ENCODE data around the gene ANTXR1. TPM values are rescaled to one million over a fixed set of nuclear protein-coding genes. Genes with fewer than 3 reads are reported as not detected.

ANTXR1 gene
- total RNA-seq, 5 donors from 2014 or later (not counting 1 experiment from before 2014, with no cell fraction given): 0.19 to 0.79 (median 0.63) TPM; not detected in 1

- Mint-ChIP-seq H3K4me1 (no peaks in the 10 kb centered on the region), H3K9me3 (no peaks in the 10 kb centered on the region), H3K36me3 (no peaks in the 10 kb centered on the region), H3K27ac (no peak overlapping the region), H3K27me3 (peaks cover 8% of the 10 kb centered on the region in 2 donors), H3K4me3 (no peak overlapping the region)
- H3K36me3 ChIP-seq (ENCODE audit: control insufficient read depth in 2 of 2, extremely low read depth in 1 of 2, insufficient read depth in 1 of 2, low read length in 1 of 2): no peaks in the 10 kb centered on the region
- H3K27me3 ChIP-seq (replicated peaks in 1 of 2; ENCODE audit: control insufficient read depth in 2 of 2, extremely low read depth in 1 of 2, insufficient read depth in 2 of 2, low read length in 1 of 2): peaks cover 0 to 3% of the 10 kb centered on the region in 2 experiments
- H3K27ac ChIP-seq (ENCODE audit: low read length): no peak overlapping the region
- ATAC-seq (replicated peaks in 1 of 4) (no peak), DNase-seq (no peak)
- WGBS (ENCODE audit: insufficient coverage): no CpG with 5 or more reads among the region's 6 CpGs
- POLR2A ChIA-PET: no interaction called here
- no peaks in the 10 kb centered on the region for H3K4me1 ChIP-seq (ENCODE audit: control insufficient read depth in 1 of 2, extremely low read depth in 1 of 2, insufficient read depth in 2 of 2, low read length in 2 of 2)
- CTCF ChIA-PET: no interaction called here
- H3K4me3 ChIP-seq (ENCODE audit: control insufficient read depth in 1 of 2, extremely low read depth in 1 of 2, low read length in 1 of 2): no peak overlapping the region
- no peaks in the 10 kb centered on the region for H3K9me3 ChIP-seq
Observed at GRCh38 chr2:69131452-69131851, 118.5 kb downstream of the ANTXR1 start.

- no CpG with 5 or more reads among the region's 4 CpGs for WGBS (ENCODE audit: insufficient coverage)
- no peaks in the 10 kb centered on the region for H3K4me1 ChIP-seq (ENCODE audit: control insufficient read depth in 1 of 2, extremely low read depth in 1 of 2, insufficient read depth in 2 of 2, low read length in 2 of 2)
- Mint-ChIP-seq H3K4me3 (no peak overlapping the region), H3K27ac (no peak overlapping the region), H3K4me1 (no peaks in the 10 kb centered on the region), H3K27me3 (peaks cover 4 to 8% of the 10 kb centered on the region in 2 donors), H3K36me3 (no peaks in the 10 kb centered on the region), H3K9me3 (no peaks in the 10 kb centered on the region)
- DNase-seq: no peak
- ChIA-PET POLR2A (no interaction called here), CTCF (no interaction called here)
- no peak overlapping the region for H3K27ac ChIP-seq (ENCODE audit: low read length)
- no peak overlapping the region for H3K4me3 ChIP-seq (ENCODE audit: control insufficient read depth in 1 of 2, extremely low read depth in 1 of 2, low read length in 1 of 2)
- no peak for ATAC-seq (replicated peaks in 1 of 4)
- no peaks in the 10 kb centered on the region for H3K36me3 ChIP-seq (ENCODE audit: control insufficient read depth in 2 of 2, extremely low read depth in 1 of 2, insufficient read depth in 1 of 2, low read length in 1 of 2)
- H3K27me3 ChIP-seq (replicated peaks in 1 of 2; ENCODE audit: control insufficient read depth in 2 of 2, extremely low read depth in 1 of 2, insufficient read depth in 2 of 2, low read length in 1 of 2): peaks cover 0 to 2% of the 10 kb centered on the region in 2 experiments
- H3K9me3 ChIP-seq: no peaks in the 10 kb centered on the region
Observed at GRCh38 chr2:69131983-69132675, 119.2 kb downstream of the ANTXR1 start.

GRCh38 chr2:69132960-69133590, 120.1 kb downstream of the ANTXR1 start:
- CTCF ChIA-PET: no interaction called here

GRCh38 chr2:69133898-69134297, 120.9 kb downstream of the ANTXR1 start:
- WGBS (ENCODE audit: insufficient coverage): 93% methylated on average over 2 of the region's 3 CpGs
- DNase-seq (no peak), ATAC-seq (replicated peaks in 1 of 4) (no peak)
- no peak overlapping the region for H3K4me3 Mint-ChIP-seq
- Histone ChIP-seq H3K4me1 (ENCODE audit: control insufficient read depth in 1 of 2, extremely low read depth in 1 of 2, insufficient read depth in 2 of 2, low read length in 2 of 2) (no peaks in the 10 kb centered on the region), H3K9me3 (no peaks in the 10 kb centered on the region), H3K4me3 (ENCODE audit: control insufficient read depth in 1 of 2, extremely low read depth in 1 of 2, low read length in 1 of 2) (no peak overlapping the region), H3K36me3 (ENCODE audit: control insufficient read depth in 2 of 2, extremely low read depth in 1 of 2, insufficient read depth in 1 of 2, low read length in 1 of 2) (no peaks in the 10 kb centered on the region), H3K27me3 (replicated peaks in 1 of 2; ENCODE audit: control insufficient read depth in 2 of 2, extremely low read depth in 1 of 2, insufficient read depth in 2 of 2, low read length in 1 of 2) (no peaks in the 10 kb centered on the region), H3K27ac (ENCODE audit: low read length) (no peak overlapping the region)
- no peaks in the 10 kb centered on the region for H3K36me3 Mint-ChIP-seq
- peaks cover 0 to 5% of the 10 kb centered on the region in 2 donors for H3K27me3 Mint-ChIP-seq
- POLR2A ChIA-PET: no interaction called here
- no peaks in the 10 kb centered on the region for H3K4me1 Mint-ChIP-seq
- no peak overlapping the region for H3K27ac Mint-ChIP-seq
- CTCF ChIA-PET: no interaction called here
- no peaks in the 10 kb centered on the region for H3K9me3 Mint-ChIP-seq

More at GRCh38 chr2:69132960-69133590, 120.1 kb downstream of the ANTXR1 start:
- ATAC-seq (replicated peaks in 1 of 4) (no peak), DNase-seq (no peak)
- H3K9me3 Mint-ChIP-seq: no peaks in the 10 kb centered on the region
- Histone ChIP-seq H3K36me3 (ENCODE audit: control insufficient read depth in 2 of 2, extremely low read depth in 1 of 2, insufficient read depth in 1 of 2, low read length in 1 of 2) (no peaks in the 10 kb centered on the region), H3K27me3 (replicated peaks in 1 of 2; ENCODE audit: control insufficient read depth in 2 of 2, extremely low read depth in 1 of 2, insufficient read depth in 2 of 2, low read length in 1 of 2) (no peaks in the 10 kb centered on the region), H3K27ac (ENCODE audit: low read length) (no peak overlapping the region), H3K4me1 (ENCODE audit: control insufficient read depth in 1 of 2, extremely low read depth in 1 of 2, insufficient read depth in 2 of 2, low read length in 2 of 2) (no peaks in the 10 kb centered on the region), H3K4me3 (ENCODE audit: control insufficient read depth in 1 of 2, extremely low read depth in 1 of 2, low read length in 1 of 2) (no peak overlapping the region), H3K9me3 (no peaks in the 10 kb centered on the region)
- no peak overlapping the region for H3K4me3 Mint-ChIP-seq
- POLR2A ChIA-PET: no interaction called here
- peaks cover 0 to 5% of the 10 kb centered on the region in 2 donors for H3K27me3 Mint-ChIP-seq
- no CpG with 5 or more reads among the region's 6 CpGs for WGBS (ENCODE audit: insufficient coverage)
- H3K36me3 Mint-ChIP-seq: no peaks in the 10 kb centered on the region
- H3K4me1 Mint-ChIP-seq: no peaks in the 10 kb centered on the region
- no peak overlapping the region for H3K27ac Mint-ChIP-seq

GRCh38 chr2:69134306-69134945, 121.4 kb downstream of the ANTXR1 start:
- Mint-ChIP-seq H3K9me3 (no peaks in the 10 kb centered on the region), H3K4me1 (no peaks in the 10 kb centered on the region), H3K4me3 (no peak overlapping the region), H3K27me3 (peaks cover 0 to 5% of the 10 kb centered on the region in 2 donors), H3K36me3 (no peaks in the 10 kb centered on the region), H3K27ac (no peak overlapping the region)
- Histone ChIP-seq H3K4me1 (ENCODE audit: control insufficient read depth in 1 of 2, extremely low read depth in 1 of 2, insufficient read depth in 2 of 2, low read length in 2 of 2) (no peaks in the 10 kb centered on the region), H3K9me3 (no peaks in the 10 kb centered on the region), H3K4me3 (ENCODE audit: control insufficient read depth in 1 of 2, extremely low read depth in 1 of 2, low read length in 1 of 2) (no peak overlapping the region), H3K27me3 (replicated peaks in 1 of 2; ENCODE audit: control insufficient read depth in 2 of 2, extremely low read depth in 1 of 2, insufficient read depth in 2 of 2, low read length in 1 of 2) (no peaks in the 10 kb centered on the region), H3K36me3 (ENCODE audit: control insufficient read depth in 2 of 2, extremely low read depth in 1 of 2, insufficient read depth in 1 of 2, low read length in 1 of 2) (no peaks in the 10 kb centered on the region), H3K27ac (ENCODE audit: low read length) (no peak overlapping the region)
- DNase-seq (no peak), ATAC-seq (replicated peaks in 1 of 4) (no peak)
- POLR2A ChIA-PET: no interaction called here
- 41% methylated on average over 2 of the region's 3 CpGs for WGBS (ENCODE audit: insufficient coverage)
- CTCF ChIA-PET: no interaction called here

- WGBS (ENCODE audit: insufficient coverage): 92% methylated on average over 2 of the region's 5 CpGs
- no peak for ATAC-seq (replicated peaks in 1 of 4)
- no peak overlapping the region for H3K4me3 ChIP-seq (ENCODE audit: control insufficient read depth in 1 of 2, extremely low read depth in 1 of 2, low read length in 1 of 2)
- H3K9me3 ChIP-seq: no peaks in the 10 kb centered on the region
- ChIA-PET CTCF (interaction anchor here in 1 of 2 donors (0.6 kb wide), 1 partner anchor 529 kb away, joined by 3 read pairs; no protein-coding TSS in a partner anchor), POLR2A (no interaction called here)
- DNase-seq: no peak
- H3K27me3 ChIP-seq (replicated peaks in 1 of 2; ENCODE audit: control insufficient read depth in 2 of 2, extremely low read depth in 1 of 2, insufficient read depth in 2 of 2, low read length in 1 of 2): no peaks in the 10 kb centered on the region
- H3K27ac Mint-ChIP-seq: no peak overlapping the region
- no peaks in the 10 kb centered on the region for H3K9me3 Mint-ChIP-seq
- no peak overlapping the region for H3K27ac ChIP-seq (ENCODE audit: low read length)
- H3K4me1 Mint-ChIP-seq: no peaks in the 10 kb centered on the region
- H3K4me1 ChIP-seq (ENCODE audit: control insufficient read depth in 1 of 2, extremely low read depth in 1 of 2, insufficient read depth in 2 of 2, low read length in 2 of 2): no peaks in the 10 kb centered on the region
- no peaks in the 10 kb centered on the region for H3K36me3 ChIP-seq (ENCODE audit: control insufficient read depth in 2 of 2, extremely low read depth in 1 of 2, insufficient read depth in 1 of 2, low read length in 1 of 2)
- H3K27me3 Mint-ChIP-seq: peaks cover 2 to 5% of the 10 kb centered on the region in 2 donors
- H3K4me3 Mint-ChIP-seq: no peak overlapping the region
- no peaks in the 10 kb centered on the region for H3K36me3 Mint-ChIP-seq
Observed at GRCh38 chr2:69138247-69138772, 125.3 kb downstream of the ANTXR1 start.

Measured in T-cell (primary cell).